ENCODE measurements around the gene LPCAT1. TPM values are rescaled to one million over a fixed set of nuclear protein-coding genes. Genes with fewer than 3 reads are reported as not detected.
A peak's percentile ranks its signal among the peaks of the same experiment; 100 is the strongest.
"Not testable (repeated sequence)": the region's sequence is repeated elsewhere in the genome, so short reads cannot be mapped to it uniquely, and the experiment has no call there.

Gene LPCAT1
- total RNA-seq, 4 donors from 2014 or later: 10.4 to 13.2 (median 12.3) TPM

- WGBS, 2 donors: 80 to 83% methylated on average over 10 of the region's 10 CpGs
- no peak for DNase-seq (ENCODE audit: low spot score in 2 of 2)
- TF ChIP-seq POLR2A (IDR thresholded peaks at IDR 0.05): no peak
- intact Hi-C loops (cut with DNase I; ENCODE audit: low total_unique reads): no loop called here
- no peak overlapping the region for H3K4me3 ChIP-seq (ENCODE audit: low read depth, poor library complexity, severe bottlenecking)
These were observed 37.7 kb upstream of the LPCAT1 start for GRCh38 chr5:1561402-1561929.

- intact Hi-C loops (cut with DNase I; ENCODE audit: low total_unique reads); DNase-seq (ENCODE audit: low spot score in 2 of 2); H3K4me3 ChIP-seq (ENCODE audit: low read depth, poor library complexity, severe bottlenecking): not testable (repeated sequence)
- WGBS, 2 donors: 86 to 90% methylated on average over 13 of the region's 13 CpGs
These were observed 36.7 kb upstream of the LPCAT1 start for GRCh38 chr5:1560499-1560898.

- no peak for DNase-seq (ENCODE audit: low spot score in 2 of 2)
- no peak overlapping the region for H3K4me3 ChIP-seq (ENCODE audit: low read depth, poor library complexity, severe bottlenecking)
- TF ChIP-seq CTCF (IDR thresholded peaks at IDR 0.05) (no peak), POLR2A (IDR thresholded peaks at IDR 0.05) (no peak)
- 80 to 84% methylated on average over 6 of the region's 6 CpGs for WGBS, 2 donors
- intact Hi-C loops (cut with DNase I; ENCODE audit: low total_unique reads): no loop called here
These were observed 35.2 kb upstream of the LPCAT1 start for GRCh38 chr5:1558944-1559343.

GRCh38 chr5:1557114-1557873 lies 33.5 kb upstream of the LPCAT1 start:
- WGBS, 2 donors: 77 to 80% methylated on average over 22 of the region's 22 CpGs
- peak in 1 of 2 donors; percentile 71 for DNase-seq (ENCODE audit: low spot score in 2 of 2)
- no peak overlapping the region for H3K4me3 ChIP-seq (ENCODE audit: low read depth, poor library complexity, severe bottlenecking)
- TF ChIP-seq CTCF (IDR thresholded peaks at IDR 0.05): no peak
- TF ChIP-seq POLR2A (IDR thresholded peaks at IDR 0.05): no peak
- intact Hi-C loops (cut with DNase I; ENCODE audit: low total_unique reads): no loop called here

- intact Hi-C loops (cut with DNase I; ENCODE audit: low total_unique reads): no loop called here
- DNase-seq (ENCODE audit: low spot score in 2 of 2): peak in 1 of 2 donors; percentile 78
- WGBS, 2 donors: 89 to 91% methylated on average over 14 to 22 of the region's 26 CpGs
These were observed 32.3 kb upstream of the LPCAT1 start for GRCh38 chr5:1555808-1556731.

More at GRCh38 chr5:1555808-1556731, 32.3 kb upstream of the LPCAT1 start:
- no peak for TF ChIP-seq POLR2A (IDR thresholded peaks at IDR 0.05)
- TF ChIP-seq CTCF (IDR thresholded peaks at IDR 0.05): no peak
- H3K4me3 ChIP-seq (ENCODE audit: low read depth, poor library complexity, severe bottlenecking): no peak overlapping the region

Data from lower leg skin (tissue), 4 donors.